ENCODE data around the gene PARD3B.

GRCh38 chr2:205661281-205661680 is 1116.0 kb downstream of the PARD3B start:
- TF ChIP-seq, protein P1, sequence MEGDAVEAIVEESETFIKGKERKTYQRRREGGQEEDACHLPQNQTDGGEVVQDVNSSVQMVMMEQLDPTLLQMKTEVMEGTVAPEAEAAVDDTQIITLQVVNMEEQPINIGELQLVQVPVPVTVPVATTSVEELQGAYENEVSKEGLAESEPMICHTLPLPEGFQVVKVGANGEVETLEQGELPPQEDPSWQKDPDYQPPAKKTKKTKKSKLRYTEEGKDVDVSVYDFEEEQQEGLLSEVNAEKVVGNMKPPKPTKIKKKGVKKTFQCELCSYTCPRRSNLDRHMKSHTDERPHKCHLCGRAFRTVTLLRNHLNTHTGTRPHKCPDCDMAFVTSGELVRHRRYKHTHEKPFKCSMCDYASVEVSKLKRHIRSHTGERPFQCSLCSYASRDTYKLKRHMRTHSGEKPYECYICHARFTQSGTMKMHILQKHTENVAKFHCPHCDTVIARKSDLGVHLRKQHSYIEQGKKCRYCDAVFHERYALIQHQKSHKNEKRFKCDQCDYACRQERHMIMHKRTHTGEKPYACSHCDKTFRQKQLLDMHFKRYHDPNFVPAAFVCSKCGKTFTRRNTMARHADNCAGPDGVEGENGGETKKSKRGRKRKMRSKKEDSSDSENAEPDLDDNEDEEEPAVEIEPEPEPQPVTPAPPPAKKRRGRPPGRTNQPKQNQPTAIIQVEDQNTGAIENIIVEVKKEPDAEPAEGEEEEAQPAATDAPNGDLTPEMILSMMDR (IDR thresholded peaks at IDR 0.05), result no peak
- no peak for TF ChIP-seq POLR2A (IDR thresholded peaks at IDR 0.05)
- no peak for TF ChIP-seq POLR2AphosphoS5 (IDR thresholded peaks at IDR 0.05; ENCODE audit: insufficient read depth in 1 of 2, low read depth in 1 of 2)
